Bronchial epithelial cell (primary cell): ENCODE results near the gene KLHL3. TPM values are rescaled to one million over a fixed set of nuclear protein-coding genes. Genes with fewer than 3 reads are reported as not detected.

Experiments used
- DNase-seq: peaks from one replicate; pipeline ENCODE4 v3.0.0-alpha.2; 2010; ENCODE audit warnings: low read depth
- FAIRE-seq: peaks from 2 replicates; lab custom pipeline; 2011; peaks lifted over from hg19 to GRCh38; lab: Jason Lieb, UNC
- H3K27me3 ChIP-seq: 2 replicates; pipeline ENCODE4 v1.5.1; 2011; ENCODE audit warnings: low read length; ENCODE audit not compliant: control insufficient read depth, insufficient read depth
- H3K36me3 ChIP-seq: 2 replicates; pipeline ENCODE4 v1.5.1; 2011; ENCODE audit warnings: low read length; ENCODE audit not compliant: control insufficient read depth, insufficient read depth
- H3K4me3 ChIP-seq: 2 replicates; pipeline ENCODE4 v1.5.1; 2011; ENCODE audit warnings: mild to moderate bottlenecking, low read depth, low read length, control low read depth
- CTCF ChIP-seq: IDR thresholded peaks from 2 replicates; pipeline ENCODE4 v1.5.1; 2011; ENCODE audit warnings: mild to moderate bottlenecking, moderate library complexity, low read length, control low read depth, inconsistent platforms; ENCODE audit not compliant: insufficient read depth, severe bottlenecking
- total RNA-seq: library from RNA; depleted of rRNA; stranded (reverse); fragments of >200 nt; gene quantifications from 2 replicates; pipeline ENCODE4 v1.2.1, GENCODE V29; 2014

The KLHL3 gene
- total RNA-seq, 1 donor from 2014 or later = 0.53 TPM

DNA sequence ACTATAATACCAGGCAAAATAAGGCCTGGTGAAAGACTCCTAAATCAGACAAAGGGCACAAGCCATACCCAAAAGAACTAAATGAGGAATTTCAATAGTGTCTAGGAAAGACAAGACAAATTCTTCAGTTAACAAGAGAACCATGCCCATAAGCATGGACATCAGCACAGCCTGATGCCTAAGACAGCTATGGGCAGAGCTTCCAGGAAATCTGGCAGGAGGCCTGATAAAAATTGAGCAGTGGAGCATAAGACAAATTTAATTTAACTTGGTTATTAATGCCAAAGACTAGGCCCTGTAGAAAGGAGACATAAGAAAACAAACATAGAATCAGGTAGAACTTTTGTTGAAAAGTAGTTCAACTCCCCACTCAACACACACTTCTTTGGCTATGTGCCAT lies 17.3 kb downstream of the KLHL3 start:
- Histone ChIP-seq H3K27me3 (no peaks in the 10 kb centered on the region), H3K36me3 (no peaks in the 10 kb centered on the region), H3K4me3 (no peak overlapping the region)
- TF ChIP-seq CTCF = no peak
- no peak for FAIRE-seq
- no peak for DNase-seq

- Histone ChIP-seq H3K27me3 (no peaks in the 10 kb centered on the region), H3K4me3 (no peak overlapping the region), H3K36me3 (no peaks in the 10 kb centered on the region)
- FAIRE-seq (no peak), DNase-seq (no peak)
- no peak for TF ChIP-seq CTCF
Observed at GRCh38 chr5:137716337-137716736, 19.6 kb downstream of the KLHL3 start.

DNA sequence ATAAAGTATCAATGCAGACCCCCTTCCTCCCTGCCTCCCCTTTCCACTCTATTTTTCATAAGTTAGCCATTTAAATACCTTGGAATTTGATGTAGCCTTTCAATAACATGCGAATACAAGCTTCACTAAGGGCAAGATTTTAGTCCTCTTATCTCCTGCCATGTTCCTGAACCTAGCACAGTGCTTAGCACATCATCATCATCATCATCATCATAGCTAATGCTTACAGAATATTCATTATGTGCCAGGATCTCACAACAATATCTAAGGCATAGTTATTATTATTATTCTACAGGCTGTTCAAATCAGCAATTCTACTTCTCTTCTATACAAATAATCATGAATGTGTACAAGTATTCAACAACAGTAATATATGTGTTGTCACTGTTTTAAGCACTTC lies 20.4 kb downstream of the KLHL3 start:
- DNase-seq (no peak), FAIRE-seq (no peak)

DNA sequence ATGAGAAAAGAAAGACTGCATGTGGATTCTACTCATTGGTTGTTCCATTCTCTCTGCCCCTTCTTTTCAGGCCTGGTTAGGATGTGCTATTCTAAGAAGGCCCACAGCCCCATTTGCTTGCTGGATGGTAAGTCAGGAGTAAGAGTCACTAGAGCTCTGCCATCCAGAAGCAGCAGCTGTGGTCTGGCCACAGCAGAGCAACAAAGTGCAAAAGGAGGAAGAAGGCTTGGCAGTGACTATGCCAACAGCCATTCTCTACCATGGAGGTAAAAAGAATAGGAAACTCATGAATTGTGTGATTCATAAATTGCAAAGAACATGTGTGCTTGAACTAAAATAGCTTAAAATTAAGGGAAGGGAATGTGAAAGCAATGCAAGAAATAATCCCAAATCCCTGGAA lies 20.9 kb downstream of the KLHL3 start:
- no peak overlapping the region for H3K4me3 ChIP-seq
- FAIRE-seq = peak; percentile 70
- TF ChIP-seq CTCF = no peak

More for the DNA sequence above, 20.4 kb downstream of the KLHL3 start:
- H3K4me3 ChIP-seq = no peak overlapping the region
- H3K27me3 ChIP-seq = no peaks in the 10 kb centered on the region
- TF ChIP-seq CTCF = no peak
- H3K36me3 ChIP-seq = no peaks in the 10 kb centered on the region

GRCh38 chr5:137714494-137714893 lies 21.4 kb downstream of the KLHL3 start:
- H3K27me3 ChIP-seq = no peaks in the 10 kb centered on the region
- TF ChIP-seq CTCF = no peak
- FAIRE-seq (no peak), DNase-seq (no peak)
- H3K4me3 ChIP-seq = no peak overlapping the region
- no peaks in the 10 kb centered on the region for H3K36me3 ChIP-seq

More for the DNA sequence above, 20.9 kb downstream of the KLHL3 start:
- H3K27me3 ChIP-seq = no peaks in the 10 kb centered on the region
- no peak for DNase-seq
- H3K36me3 ChIP-seq = no peaks in the 10 kb centered on the region

DNA sequence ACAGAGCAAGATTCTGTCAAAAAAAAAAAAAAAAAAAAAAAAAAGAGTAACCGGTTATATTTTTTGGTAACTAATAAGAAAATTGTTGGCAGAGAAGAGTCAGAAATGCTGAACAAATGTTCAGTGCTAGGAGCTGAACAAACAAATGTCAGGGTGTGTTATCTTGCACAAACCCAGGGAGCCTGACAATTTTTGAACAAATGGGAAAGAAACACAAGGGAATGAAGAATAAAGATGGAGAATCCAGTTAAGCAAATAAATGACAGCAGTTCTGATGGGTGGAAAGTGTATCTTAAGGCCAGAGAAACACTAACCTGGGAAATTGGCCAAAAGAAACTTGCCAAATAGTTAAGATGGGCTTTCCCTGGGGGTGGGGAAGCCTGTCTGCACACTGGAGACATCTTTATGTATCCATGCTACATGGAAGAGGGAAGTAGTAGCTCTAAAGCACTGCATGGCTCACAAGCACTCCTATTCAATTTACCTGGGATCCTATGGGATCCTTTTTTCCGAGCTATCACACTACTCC lies 23.7 kb downstream of the KLHL3 start:
- FAIRE-seq (no peak), DNase-seq (no peak)
- H3K27me3 ChIP-seq = no peaks in the 10 kb centered on the region
- H3K36me3 ChIP-seq = no peaks in the 10 kb centered on the region
- no peak for TF ChIP-seq CTCF
- no peak overlapping the region for H3K4me3 ChIP-seq
